Measurements from ENCODE around the gene SMARCE1. TPM values are rescaled to one million over a fixed set of nuclear protein-coding genes. Genes with fewer than 3 reads are reported as not detected.
A peak's percentile ranks its signal among the peaks of the same experiment; 100 is the strongest.

SMARCE1 gene
- total RNA-seq, 1 donor from 2014 or later = 140 TPM

- H3K4me3 Mint-ChIP-seq = peak overlapping the region; percentile 59
- intact Hi-C loops (cut with micrococcal nuclease) = loop anchor here (1.0 to 2.0 kb wide), 8 partner anchors 16 to 1068 kb away; partner anchors contain the start of genes CCR7 and CDC6
- DNase-seq (peak; percentile 70), ATAC-seq (ENCODE audit: low read depth) (peak; percentile 75)
- peaks cover 95% of the 10 kb centered on the region for H3K4me1 Mint-ChIP-seq
- peaks cover 2% of the 10 kb centered on the region for H3K36me3 Mint-ChIP-seq (ENCODE audit: low read depth)
- POLR2A ChIA-PET = interaction anchor here (0.6 to 5.9 kb wide), 18 partner anchors 11 to 1090 kb away, joined by 3 to 381 read pairs (median 6); partner anchors contain the start of genes CCR7 and EIF1
- CTCF ChIA-PET = interaction anchor here (1.0 to 2.8 kb wide), 3 partner anchors 17 to 38 kb away, joined by 9 to 15 read pairs (median 13); no protein-coding TSS in a partner anchor
- no peak for TF ChIP-seq CTCF (IDR thresholded peaks at IDR 0.05)
- H3K27me3 Mint-ChIP-seq = no peaks in the 10 kb centered on the region
- H3K27ac Mint-ChIP-seq = peak overlapping the region; percentile 92
- H3K9me3 Mint-ChIP-seq = peaks cover 5% of the 10 kb centered on the region
Measured at GRCh38 chr17:40598619-40599467, 48.8 kb downstream of the SMARCE1 start.

- intact Hi-C loops (cut with micrococcal nuclease) = loop anchor here (2.0 kb wide), 1 partner anchor 1069 kb away; no protein-coding TSS in a partner anchor
- DNase-seq (no peak), ATAC-seq (ENCODE audit: low read depth) (no peak)
- ChIA-PET POLR2A (interaction anchor here (0.6 to 5.9 kb wide), 21 partner anchors 12 to 1090 kb away, joined by 3 to 381 read pairs (median 6); partner anchors contain the start of genes CCR7 and EIF1), CTCF (interaction anchor here (1.0 to 2.8 kb wide), 6 partner anchors 17 to 38 kb away, joined by 3 to 15 read pairs (median 10); no protein-coding TSS in a partner anchor)
- TF ChIP-seq CTCF (IDR thresholded peaks at IDR 0.05) = no peak
- Mint-ChIP-seq H3K27ac (peak overlapping the region; percentile 92), H3K9me3 (peaks cover 5% of the 10 kb centered on the region), H3K4me1 (peaks cover 95% of the 10 kb centered on the region), H3K36me3 (ENCODE audit: low read depth) (peaks cover 2% of the 10 kb centered on the region), H3K4me3 (peak overlapping the region; percentile 59), H3K27me3 (no peaks in the 10 kb centered on the region)
Measured at GRCh38 chr17:40598301-40598618, 49.4 kb downstream of the SMARCE1 start.

GRCh38 chr17:40597556-40598300 is 49.9 kb downstream of the SMARCE1 start:
- intact Hi-C loops (cut with micrococcal nuclease) = loop anchor here (2.0 kb wide), 1 partner anchor 1069 kb away; no protein-coding TSS in a partner anchor
- Mint-ChIP-seq H3K27ac (peak overlapping the region; percentile 92), H3K4me1 (peaks cover 90% of the 10 kb centered on the region), H3K4me3 (peak overlapping the region; percentile 59), H3K9me3 (peaks cover 5% of the 10 kb centered on the region), H3K27me3 (no peaks in the 10 kb centered on the region), H3K36me3 (ENCODE audit: low read depth) (peaks cover 2% of the 10 kb centered on the region)
- ChIA-PET CTCF (interaction anchor here (1.2 to 2.8 kb wide), 5 partner anchors 18 to 37 kb away, joined by 3 to 15 read pairs (median 10); no protein-coding TSS in a partner anchor), POLR2A (interaction anchor here (0.6 to 5.9 kb wide), 14 partner anchors 13 to 280 kb away, joined by 3 to 381 read pairs (median 9); partner anchors contain the start of gene CCR7)
- DNase-seq (no peak), ATAC-seq (ENCODE audit: low read depth) (no peak)
- TF ChIP-seq CTCF (IDR thresholded peaks at IDR 0.05) = no peak

- ATAC-seq (ENCODE audit: low read depth) = no peak
- H3K27ac Mint-ChIP-seq = peak overlapping the region; percentile 92
- no peaks in the 10 kb centered on the region for H3K27me3 Mint-ChIP-seq
- H3K4me3 Mint-ChIP-seq = peak overlapping the region; percentile 59
- no peak for TF ChIP-seq CTCF (IDR thresholded peaks at IDR 0.05)
- peaks cover 5% of the 10 kb centered on the region for H3K9me3 Mint-ChIP-seq
- DNase-seq = no peak
- H3K36me3 Mint-ChIP-seq (ENCODE audit: low read depth) = peaks cover 2% of the 10 kb centered on the region
- ChIA-PET CTCF (interaction anchor here (1.2 to 2.8 kb wide), 5 partner anchors 18 to 37 kb away, joined by 3 to 15 read pairs (median 10); no protein-coding TSS in a partner anchor), POLR2A (interaction anchor here (0.6 to 5.9 kb wide), 8 partner anchors 14 to 50 kb away, joined by 3 to 381 read pairs (median 26); partner anchors contain the start of genes CCR7 and SMARCE1)
- intact Hi-C loops (cut with micrococcal nuclease) = no loop called here
- H3K4me1 Mint-ChIP-seq = peaks cover 84% of the 10 kb centered on the region
Measured at GRCh38 chr17:40597156-40597555, 50.5 kb downstream of the SMARCE1 start.
